ENCODE data around the gene TPH2. TPM values are rescaled to one million over a fixed set of nuclear protein-coding genes. Genes with fewer than 3 reads are reported as not detected.

The TPH2 gene
- polyA plus RNA-seq, 2 of the 4 experiments (the other 2 are of a cell fraction), result not detected

DNA sequence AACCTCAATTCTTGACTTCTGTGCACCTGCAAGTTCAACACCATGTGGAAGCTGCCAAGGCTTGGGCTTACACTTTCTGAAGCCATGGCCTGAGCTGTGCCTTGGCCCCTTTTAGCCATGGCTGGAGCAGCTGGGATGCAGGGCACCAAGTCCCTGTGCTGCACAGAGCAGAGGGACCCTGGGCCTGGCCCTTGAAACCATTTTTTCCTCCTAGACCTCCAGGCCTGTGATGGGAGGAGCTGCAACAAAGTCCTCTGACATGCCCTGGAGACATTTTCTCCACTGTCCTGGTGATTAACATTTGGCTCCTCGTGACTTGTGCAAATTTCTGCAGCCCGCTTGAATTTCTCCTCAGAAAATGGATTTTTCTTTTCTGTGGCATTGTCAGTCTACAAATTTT, 132.4 kb downstream of the TPH2 start:
- DNase-seq (ENCODE audit: low read depth in 1 of 2, low spot score in 1 of 2) (no peak), ATAC-seq (no peak), FAIRE-seq (no peak)
- Histone ChIP-seq H3K4me1 (no peaks in the 10 kb centered on the region), H3K27ac (no peak overlapping the region), H3K4me3 (no peak overlapping the region), H3K9me3 (peaks cover 3% of the 10 kb centered on the region; the same call in 1 of the 3 replicates), H3K4me2 (no peak overlapping the region)
- TF ChIP-seq, protein P1, sequence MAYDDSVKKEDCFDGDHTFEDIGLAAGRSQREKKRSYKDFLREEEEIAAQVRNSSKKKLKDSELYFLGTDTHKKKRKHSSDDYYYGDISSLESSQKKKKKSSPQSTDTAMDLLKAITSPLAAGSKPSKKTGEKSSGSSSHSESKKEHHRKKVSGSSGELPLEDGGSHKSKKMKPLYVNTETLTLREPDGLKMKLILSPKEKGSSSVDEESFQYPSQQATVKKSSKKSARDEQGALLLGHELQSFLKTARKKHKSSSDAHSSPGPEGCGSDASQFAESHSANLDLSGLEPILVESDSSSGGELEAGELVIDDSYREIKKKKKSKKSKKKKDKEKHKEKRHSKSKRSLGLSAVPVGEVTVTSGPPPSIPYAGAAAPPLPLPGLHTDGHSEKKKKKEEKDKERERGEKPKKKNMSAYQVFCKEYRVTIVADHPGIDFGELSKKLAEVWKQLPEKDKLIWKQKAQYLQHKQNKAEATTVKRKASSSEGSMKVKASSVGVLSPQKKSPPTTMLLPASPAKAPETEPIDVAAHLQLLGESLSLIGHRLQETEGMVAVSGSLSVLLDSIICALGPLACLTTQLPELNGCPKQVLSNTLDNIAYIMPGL (CRISPR knock-in tag; IDR thresholded peaks at IDR 0.05; ENCODE audit: borderline replicate concordance), result no peak
- TF ChIP-seq, protein P2, sequence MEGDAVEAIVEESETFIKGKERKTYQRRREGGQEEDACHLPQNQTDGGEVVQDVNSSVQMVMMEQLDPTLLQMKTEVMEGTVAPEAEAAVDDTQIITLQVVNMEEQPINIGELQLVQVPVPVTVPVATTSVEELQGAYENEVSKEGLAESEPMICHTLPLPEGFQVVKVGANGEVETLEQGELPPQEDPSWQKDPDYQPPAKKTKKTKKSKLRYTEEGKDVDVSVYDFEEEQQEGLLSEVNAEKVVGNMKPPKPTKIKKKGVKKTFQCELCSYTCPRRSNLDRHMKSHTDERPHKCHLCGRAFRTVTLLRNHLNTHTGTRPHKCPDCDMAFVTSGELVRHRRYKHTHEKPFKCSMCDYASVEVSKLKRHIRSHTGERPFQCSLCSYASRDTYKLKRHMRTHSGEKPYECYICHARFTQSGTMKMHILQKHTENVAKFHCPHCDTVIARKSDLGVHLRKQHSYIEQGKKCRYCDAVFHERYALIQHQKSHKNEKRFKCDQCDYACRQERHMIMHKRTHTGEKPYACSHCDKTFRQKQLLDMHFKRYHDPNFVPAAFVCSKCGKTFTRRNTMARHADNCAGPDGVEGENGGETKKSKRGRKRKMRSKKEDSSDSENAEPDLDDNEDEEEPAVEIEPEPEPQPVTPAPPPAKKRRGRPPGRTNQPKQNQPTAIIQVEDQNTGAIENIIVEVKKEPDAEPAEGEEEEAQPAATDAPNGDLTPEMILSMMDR (IDR thresholded peaks at IDR 0.05), result no peak
- TF ChIP-seq KDM5A (IDR thresholded peaks at IDR 0.05), result no peak
- no peak for TF ChIP-seq NR3C1 (IDR thresholded peaks at IDR 0.05)
- no peak for TF ChIP-seq FOXS1 (CRISPR knock-in tag; IDR thresholded peaks at IDR 0.05)
- TF ChIP-seq ZFP36 (IDR thresholded peaks at IDR 0.05; ENCODE audit: borderline replicate concordance, partially characterized antibody), result peak; percentile 86
- no peak for TF ChIP-seq CBX8 (IDR thresholded peaks at IDR 0.05)
- no peak for TF ChIP-seq BHLHE40 (IDR thresholded peaks at IDR 0.05; ENCODE audit: low read depth, low read length)
- ChIA-PET CTCF (no interaction called here), POLR2A (no interaction called here)
- WGBS (ENCODE audit: missing lambda C conversion rate), result 28% methylated on average over 2 of the region's 2 CpGs

DNA sequence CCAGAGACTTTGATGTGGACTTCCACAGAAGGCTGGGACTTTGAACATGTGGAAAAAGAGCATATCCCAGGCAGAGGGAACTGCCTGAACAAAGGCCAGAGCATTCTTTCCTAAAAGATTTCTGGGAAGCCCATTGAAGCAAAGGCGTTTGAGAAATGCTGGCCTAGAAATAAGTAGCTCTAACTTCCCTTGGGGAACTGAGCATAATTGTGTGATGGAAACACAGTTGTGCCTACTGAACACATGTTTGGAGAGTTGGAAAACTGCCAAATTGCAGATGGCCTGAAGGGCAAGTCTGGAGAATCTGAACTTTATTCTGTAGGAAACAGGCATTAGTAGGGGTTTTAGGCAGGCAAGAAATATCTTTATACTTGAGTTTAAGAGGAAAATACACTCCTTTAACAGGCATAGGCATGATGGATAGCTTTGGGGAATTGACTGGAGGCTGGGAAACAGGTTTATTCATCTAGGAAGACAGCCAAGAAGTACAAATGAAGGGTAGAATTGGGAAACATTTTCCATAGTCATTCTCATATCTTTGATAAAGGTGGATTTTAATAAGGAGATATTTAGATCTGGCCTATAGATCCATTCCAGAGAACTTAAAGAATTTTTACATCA, 134.1 kb downstream of the TPH2 start:
- Histone ChIP-seq H3K4me1 (no peaks in the 10 kb centered on the region), H3K9me3 (peaks cover 3% of the 10 kb centered on the region; the same call in 1 of the 3 replicates), H3K27ac (no peak overlapping the region), H3K4me2 (no peak overlapping the region), H3K4me3 (no peak overlapping the region)
- CTCF ChIA-PET, result no interaction called here
- 0% methylated on average over 1 of the region's 1 CpG for WGBS (ENCODE audit: missing lambda C conversion rate)
- POLR2A ChIA-PET, result no interaction called here
- DNase-seq (ENCODE audit: low read depth in 1 of 2, low spot score in 1 of 2) (no peak), FAIRE-seq (no peak), ATAC-seq (no peak)
- TF ChIP-seq RARB (CRISPR knock-in tag; IDR thresholded peaks at IDR 0.05), result no peak
- TF ChIP-seq FOSB (CRISPR knock-in tag; IDR thresholded peaks at IDR 0.05), result no peak
- TF ChIP-seq, protein P3, sequence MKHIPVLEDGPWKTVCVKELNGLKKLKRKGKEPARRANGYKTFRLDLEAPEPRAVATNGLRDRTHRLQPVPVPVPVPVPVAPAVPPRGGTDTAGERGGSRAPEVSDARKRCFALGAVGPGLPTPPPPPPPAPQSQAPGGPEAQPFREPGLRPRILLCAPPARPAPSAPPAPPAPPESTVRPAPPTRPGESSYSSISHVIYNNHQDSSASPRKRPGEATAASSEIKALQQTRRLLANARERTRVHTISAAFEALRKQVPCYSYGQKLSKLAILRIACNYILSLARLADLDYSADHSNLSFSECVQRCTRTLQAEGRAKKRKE (CRISPR knock-in tag; IDR thresholded peaks at IDR 0.05; ENCODE audit: low read depth), result no peak
- no peak for TF ChIP-seq TFCP2L1 (CRISPR knock-in tag; IDR thresholded peaks at IDR 0.05)
- TF ChIP-seq RCOR1 (IDR thresholded peaks at IDR 0.05; ENCODE audit: low read depth, low read length), result no peak
- TF ChIP-seq KDM1A (IDR thresholded peaks at IDR 0.05; ENCODE audit: low read depth), result no peak
- TF ChIP-seq FOXS1 (CRISPR knock-in tag; IDR thresholded peaks at IDR 0.05), result no peak
- TF ChIP-seq, protein P4, sequence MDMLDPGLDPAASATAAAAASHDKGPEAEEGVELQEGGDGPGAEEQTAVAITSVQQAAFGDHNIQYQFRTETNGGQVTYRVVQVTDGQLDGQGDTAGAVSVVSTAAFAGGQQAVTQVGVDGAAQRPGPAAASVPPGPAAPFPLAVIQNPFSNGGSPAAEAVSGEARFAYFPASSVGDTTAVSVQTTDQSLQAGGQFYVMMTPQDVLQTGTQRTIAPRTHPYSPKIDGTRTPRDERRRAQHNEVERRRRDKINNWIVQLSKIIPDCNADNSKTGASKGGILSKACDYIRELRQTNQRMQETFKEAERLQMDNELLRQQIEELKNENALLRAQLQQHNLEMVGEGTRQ (IDR thresholded peaks at IDR 0.05), result no peak
- TF ChIP-seq, protein P2 (IDR thresholded peaks at IDR 0.05), result no peak
- no peak for TF ChIP-seq CBX8 (IDR thresholded peaks at IDR 0.05)
- TF ChIP-seq, protein P5, sequence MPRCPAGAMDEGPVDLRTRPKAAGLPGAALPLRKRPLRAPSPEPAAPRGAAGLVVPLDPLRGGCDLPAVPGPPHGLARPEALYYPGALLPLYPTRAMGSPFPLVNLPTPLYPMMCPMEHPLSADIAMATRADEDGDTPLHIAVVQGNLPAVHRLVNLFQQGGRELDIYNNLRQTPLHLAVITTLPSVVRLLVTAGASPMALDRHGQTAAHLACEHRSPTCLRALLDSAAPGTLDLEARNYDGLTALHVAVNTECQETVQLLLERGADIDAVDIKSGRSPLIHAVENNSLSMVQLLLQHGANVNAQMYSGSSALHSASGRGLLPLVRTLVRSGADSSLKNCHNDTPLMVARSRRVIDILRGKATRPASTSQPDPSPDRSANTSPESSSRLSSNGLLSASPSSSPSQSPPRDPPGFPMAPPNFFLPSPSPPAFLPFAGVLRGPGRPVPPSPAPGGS (IDR thresholded peaks at IDR 0.05), result no peak
- TF ChIP-seq NPAS2 (CRISPR knock-in tag; IDR thresholded peaks at IDR 0.05; ENCODE audit: borderline replicate concordance), result no peak
- TF ChIP-seq SMC3 (IDR thresholded peaks at IDR 0.05), result no peak
